Measurements from ENCODE around the gene PELI2.

Gene PELI2

DNA sequence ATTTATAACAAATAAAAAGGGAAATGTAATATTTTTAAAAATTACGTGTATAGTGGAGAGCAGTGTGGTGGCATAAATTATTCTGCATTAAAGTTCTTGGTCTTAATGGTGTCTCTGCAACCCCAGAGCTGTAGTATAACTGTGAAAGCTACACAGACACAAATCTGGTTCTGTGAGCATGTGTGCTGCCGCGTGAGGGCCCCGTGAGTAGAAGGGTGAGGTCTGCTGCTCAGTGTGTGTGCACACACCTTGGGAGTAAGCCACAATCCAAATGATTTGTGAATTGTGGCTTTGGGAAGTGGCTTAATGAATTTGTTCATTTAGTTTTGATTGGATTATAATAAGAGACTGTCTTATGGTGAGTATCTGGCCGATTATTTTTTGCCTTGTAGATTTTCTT is 16.8 kb downstream of the PELI2 start:
- Histone ChIP-seq H3K4me3 (ENCODE audit: low read depth, low read length) (no peak overlapping the region), H3K27me3 (ENCODE audit: control insufficient read depth, insufficient read depth, low read length) (no peaks in the 10 kb centered on the region), H3K9me3 (ENCODE audit: control insufficient read depth, insufficient read depth, low read length) (no peaks in the 10 kb centered on the region), H3K36me3 (ENCODE audit: control insufficient read depth, insufficient read depth, low read length) (no peaks in the 10 kb centered on the region), H3K4me1 (ENCODE audit: control insufficient read depth, insufficient read depth, low read length) (peaks cover 36% of the 10 kb centered on the region), H3K9ac (ENCODE audit: low read depth, low read length) (no peak overlapping the region)

- Histone ChIP-seq H3K4me3 (ENCODE audit: low read depth, low read length) (no peak overlapping the region), H3K4me1 (ENCODE audit: control insufficient read depth, insufficient read depth, low read length) (peaks cover 33% of the 10 kb centered on the region), H3K36me3 (ENCODE audit: control insufficient read depth, insufficient read depth, low read length) (no peaks in the 10 kb centered on the region), H3K9ac (ENCODE audit: low read depth, low read length) (no peak overlapping the region), H3K27me3 (ENCODE audit: control insufficient read depth, insufficient read depth, low read length) (no peaks in the 10 kb centered on the region), H3K9me3 (ENCODE audit: control insufficient read depth, insufficient read depth, low read length) (no peaks in the 10 kb centered on the region)
These were observed 17.5 kb downstream of the PELI2 start for GRCh38 chr14:56135668-56136067.

- H3K27me3 ChIP-seq (ENCODE audit: control insufficient read depth, insufficient read depth, low read length), result no peaks in the 10 kb centered on the region
- no peak overlapping the region for H3K4me3 ChIP-seq (ENCODE audit: low read depth, low read length)
- no peak overlapping the region for H3K9ac ChIP-seq (ENCODE audit: low read depth, low read length)
- H3K36me3 ChIP-seq (ENCODE audit: control insufficient read depth, insufficient read depth, low read length), result no peaks in the 10 kb centered on the region
- peaks cover 33% of the 10 kb centered on the region for H3K4me1 ChIP-seq (ENCODE audit: control insufficient read depth, insufficient read depth, low read length)
- H3K9me3 ChIP-seq (ENCODE audit: control insufficient read depth, insufficient read depth, low read length), result no peaks in the 10 kb centered on the region
These were observed 18.6 kb downstream of the PELI2 start for GRCh38 chr14:56136571-56137452.

DNA sequence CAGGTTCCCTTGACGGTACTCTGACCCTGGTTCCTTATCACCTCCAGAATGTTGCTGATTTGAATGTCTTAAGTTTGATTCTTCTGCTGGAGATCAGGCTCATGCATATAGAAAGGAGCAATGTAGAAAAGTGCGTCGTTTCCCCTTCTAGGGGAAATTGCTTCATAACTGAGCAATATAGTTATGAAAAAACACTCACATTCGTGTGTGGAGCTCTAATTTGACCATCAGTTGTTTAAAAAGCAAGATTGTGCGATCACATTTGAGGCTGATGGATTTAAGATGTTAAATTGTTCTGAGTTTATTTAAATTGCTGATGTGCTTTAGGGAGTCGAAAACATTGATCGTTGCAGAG is 19.2 kb downstream of the PELI2 start:
- Histone ChIP-seq H3K4me1 (ENCODE audit: control insufficient read depth, insufficient read depth, low read length) (peaks cover 28% of the 10 kb centered on the region), H3K9ac (ENCODE audit: low read depth, low read length) (no peak overlapping the region), H3K36me3 (ENCODE audit: control insufficient read depth, insufficient read depth, low read length) (no peaks in the 10 kb centered on the region), H3K9me3 (ENCODE audit: control insufficient read depth, insufficient read depth, low read length) (no peaks in the 10 kb centered on the region), H3K27me3 (ENCODE audit: control insufficient read depth, insufficient read depth, low read length) (no peaks in the 10 kb centered on the region), H3K4me3 (ENCODE audit: low read depth, low read length) (no peak overlapping the region)

DNA sequence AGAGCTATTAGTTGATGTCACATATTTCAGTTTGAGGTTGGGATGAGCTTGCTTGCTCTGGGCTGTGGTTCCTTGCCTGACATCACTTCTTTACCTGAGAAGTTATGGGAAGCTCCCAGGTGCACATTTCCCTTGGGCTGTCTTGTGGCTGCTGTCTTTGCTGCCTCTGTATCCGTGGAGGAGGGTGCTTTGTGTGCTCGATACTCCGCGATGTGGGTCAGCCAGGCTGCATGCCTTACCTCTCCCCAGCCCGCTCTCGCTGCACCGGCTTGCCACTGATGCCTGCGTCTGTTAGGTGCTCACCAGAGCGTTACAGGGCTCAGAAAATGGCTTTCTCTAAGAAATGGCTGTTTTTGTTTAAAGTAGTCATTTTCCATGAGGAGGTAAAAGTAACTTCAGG is 19.6 kb downstream of the PELI2 start:
- Histone ChIP-seq H3K27me3 (ENCODE audit: control insufficient read depth, insufficient read depth, low read length) (no peaks in the 10 kb centered on the region), H3K9me3 (ENCODE audit: control insufficient read depth, insufficient read depth, low read length) (no peaks in the 10 kb centered on the region), H3K36me3 (ENCODE audit: control insufficient read depth, insufficient read depth, low read length) (no peaks in the 10 kb centered on the region), H3K4me1 (ENCODE audit: control insufficient read depth, insufficient read depth, low read length) (peaks cover 25% of the 10 kb centered on the region), H3K9ac (ENCODE audit: low read depth, low read length) (no peak overlapping the region), H3K4me3 (ENCODE audit: low read depth, low read length) (no peak overlapping the region)

GRCh38 chr14:56138928-56139327 is 20.7 kb downstream of the PELI2 start:
- Histone ChIP-seq H3K9me3 (ENCODE audit: control insufficient read depth, insufficient read depth, low read length) (no peaks in the 10 kb centered on the region), H3K27me3 (ENCODE audit: control insufficient read depth, insufficient read depth, low read length) (no peaks in the 10 kb centered on the region), H3K4me1 (ENCODE audit: control insufficient read depth, insufficient read depth, low read length) (peaks cover 19% of the 10 kb centered on the region), H3K4me3 (ENCODE audit: low read depth, low read length) (no peak overlapping the region), H3K36me3 (ENCODE audit: control insufficient read depth, insufficient read depth, low read length) (no peaks in the 10 kb centered on the region), H3K9ac (ENCODE audit: low read depth, low read length) (no peak overlapping the region)

- H3K9me3 ChIP-seq (ENCODE audit: control insufficient read depth, insufficient read depth, low read length), result no peaks in the 10 kb centered on the region
These were observed 24.1 kb downstream of the PELI2 start for GRCh38 chr14:56142314-56142713.

GRCh38 chr14:56143025-56143424 is 24.8 kb downstream of the PELI2 start:
- Histone ChIP-seq H3K4me3 (ENCODE audit: low read depth, low read length) (no peak overlapping the region), H3K4me1 (ENCODE audit: control insufficient read depth, insufficient read depth, low read length) (peaks cover 12% of the 10 kb centered on the region), H3K27me3 (ENCODE audit: control insufficient read depth, insufficient read depth, low read length) (no peaks in the 10 kb centered on the region), H3K9ac (ENCODE audit: low read depth, low read length) (no peak overlapping the region), H3K9me3 (ENCODE audit: control insufficient read depth, insufficient read depth, low read length) (no peaks in the 10 kb centered on the region), H3K36me3 (ENCODE audit: control insufficient read depth, insufficient read depth, low read length) (no peaks in the 10 kb centered on the region)

More at GRCh38 chr14:56142314-56142713, 24.1 kb downstream of the PELI2 start:
- Histone ChIP-seq H3K27me3 (ENCODE audit: control insufficient read depth, insufficient read depth, low read length) (no peaks in the 10 kb centered on the region), H3K9ac (ENCODE audit: low read depth, low read length) (no peak overlapping the region), H3K4me3 (ENCODE audit: low read depth, low read length) (no peak overlapping the region), H3K4me1 (ENCODE audit: control insufficient read depth, insufficient read depth, low read length) (peaks cover 17% of the 10 kb centered on the region), H3K36me3 (ENCODE audit: control insufficient read depth, insufficient read depth, low read length) (no peaks in the 10 kb centered on the region)

DNA sequence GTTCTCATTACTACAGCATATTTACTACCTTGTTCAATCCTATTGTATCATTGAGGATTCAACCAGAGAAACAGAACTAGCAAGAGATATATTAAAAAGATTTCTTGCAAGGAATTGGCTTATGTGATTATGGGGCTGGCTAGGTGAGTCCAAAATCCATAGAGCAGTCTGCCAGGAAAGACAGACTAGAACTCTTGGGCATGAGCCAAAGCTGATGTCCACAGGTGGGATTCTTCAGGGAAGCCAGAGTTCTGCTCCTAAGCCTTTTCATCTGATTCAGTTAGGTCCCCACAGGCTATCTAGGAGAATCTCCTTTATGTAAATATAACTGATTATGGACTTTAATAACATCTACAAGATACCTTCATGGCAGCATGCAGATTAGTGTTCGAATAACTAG is 26.0 kb downstream of the PELI2 start:
- H3K4me3 ChIP-seq (ENCODE audit: low read depth, low read length), result no peak overlapping the region
- H3K36me3 ChIP-seq (ENCODE audit: control insufficient read depth, insufficient read depth, low read length), result no peaks in the 10 kb centered on the region
- no peaks in the 10 kb centered on the region for H3K27me3 ChIP-seq (ENCODE audit: control insufficient read depth, insufficient read depth, low read length)
- H3K9ac ChIP-seq (ENCODE audit: low read depth, low read length), result no peak overlapping the region
- H3K4me1 ChIP-seq (ENCODE audit: control insufficient read depth, insufficient read depth, low read length), result peaks cover 14% of the 10 kb centered on the region
- H3K9me3 ChIP-seq (ENCODE audit: control insufficient read depth, insufficient read depth, low read length), result no peaks in the 10 kb centered on the region

DNA sequence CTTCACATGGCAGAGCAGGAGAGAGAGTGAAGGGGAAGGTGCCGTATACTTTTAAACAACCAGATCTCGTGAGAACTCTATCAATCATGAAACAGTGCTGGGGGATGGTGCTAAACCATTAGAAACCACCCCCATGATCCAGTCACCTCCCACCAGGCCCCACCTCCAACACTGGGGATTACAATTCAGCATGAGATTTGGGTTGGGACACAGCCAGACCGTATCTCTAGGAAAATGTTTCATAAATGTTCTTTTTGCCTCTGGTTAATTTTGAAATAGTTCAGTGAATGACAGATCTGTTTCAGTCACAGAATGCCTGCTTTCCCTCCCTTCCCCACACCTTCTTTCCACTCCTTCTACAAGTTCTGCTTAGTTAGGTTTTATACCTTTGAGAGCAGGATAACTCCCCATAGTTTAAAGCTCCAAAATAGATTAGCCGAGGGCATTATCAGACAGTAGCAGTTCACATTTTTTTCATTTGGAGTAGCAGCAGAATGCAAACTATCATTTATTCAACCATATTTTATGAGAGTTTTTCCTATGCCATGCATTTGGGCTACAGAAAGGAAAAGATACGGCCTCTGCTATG is 27.1 kb downstream of the PELI2 start:
- peaks cover 13% of the 10 kb centered on the region for H3K4me1 ChIP-seq (ENCODE audit: control insufficient read depth, insufficient read depth, low read length)
- no peaks in the 10 kb centered on the region for H3K36me3 ChIP-seq (ENCODE audit: control insufficient read depth, insufficient read depth, low read length)
- no peak overlapping the region for H3K9ac ChIP-seq (ENCODE audit: low read depth, low read length)
- H3K27me3 ChIP-seq (ENCODE audit: control insufficient read depth, insufficient read depth, low read length), result no peaks in the 10 kb centered on the region
- H3K9me3 ChIP-seq (ENCODE audit: control insufficient read depth, insufficient read depth, low read length), result no peaks in the 10 kb centered on the region
- no peak overlapping the region for H3K4me3 ChIP-seq (ENCODE audit: low read depth, low read length)

DNA sequence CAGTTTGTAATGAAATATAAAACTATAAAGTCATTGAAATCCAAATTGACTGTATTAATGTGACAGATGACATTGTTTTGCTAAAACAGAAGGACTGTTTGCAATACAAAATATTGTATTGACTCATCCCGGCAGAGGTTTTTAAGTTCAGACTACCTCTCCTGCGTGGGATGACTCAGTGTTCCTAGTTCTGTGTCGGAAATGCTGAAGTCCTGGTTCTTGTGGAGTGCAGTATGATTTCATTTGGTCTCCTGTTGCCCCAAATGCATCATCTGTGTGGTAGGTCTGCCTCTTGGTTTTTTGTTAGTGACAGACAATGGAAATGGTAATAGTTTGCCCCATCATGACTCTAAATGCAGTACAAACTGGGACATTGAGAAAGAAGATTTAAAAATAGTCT is 27.8 kb downstream of the PELI2 start:
- H3K4me1 ChIP-seq (ENCODE audit: control insufficient read depth, insufficient read depth, low read length), result peaks cover 13% of the 10 kb centered on the region
- H3K9me3 ChIP-seq (ENCODE audit: control insufficient read depth, insufficient read depth, low read length), result no peaks in the 10 kb centered on the region
- no peaks in the 10 kb centered on the region for H3K36me3 ChIP-seq (ENCODE audit: control insufficient read depth, insufficient read depth, low read length)
- no peaks in the 10 kb centered on the region for H3K27me3 ChIP-seq (ENCODE audit: control insufficient read depth, insufficient read depth, low read length)
- H3K9ac ChIP-seq (ENCODE audit: low read depth, low read length), result no peak overlapping the region
- no peak overlapping the region for H3K4me3 ChIP-seq (ENCODE audit: low read depth, low read length)

GRCh38 chr14:56147449-56147848 is 29.2 kb downstream of the PELI2 start:
- no peaks in the 10 kb centered on the region for H3K36me3 ChIP-seq (ENCODE audit: control insufficient read depth, insufficient read depth, low read length)
- H3K4me3 ChIP-seq (ENCODE audit: low read depth, low read length), result no peak overlapping the region
- no peak overlapping the region for H3K9ac ChIP-seq (ENCODE audit: low read depth, low read length)
- no peaks in the 10 kb centered on the region for H3K9me3 ChIP-seq (ENCODE audit: control insufficient read depth, insufficient read depth, low read length)
- peaks cover 13% of the 10 kb centered on the region for H3K4me1 ChIP-seq (ENCODE audit: control insufficient read depth, insufficient read depth, low read length)
- no peaks in the 10 kb centered on the region for H3K27me3 ChIP-seq (ENCODE audit: control insufficient read depth, insufficient read depth, low read length)

Measured in iPS-15b (cell line).